Tibial artery (tissue), 4 donors: ENCODE measurements around the gene CLDN18.

ENCODE experiments used
- DNase-seq, 2 donors: peaks; one replicate each; pipeline ENCODE4 v3.0.0-alpha.2; 2019
- H3K27ac ChIP-seq, 2 donors: fragments of 200-600 bp; sonication (generic) in 1 of 2; 1 replicate in 1 of 2; 2 replicates in 1 of 2; pipeline ENCODE4 v1.5.1; 2018 to 2019; ENCODE audit warnings: mild to moderate bottlenecking in 1 of 2
- H3K27me3 ChIP-seq, 2 donors: fragments of 200-600 bp; sonication (generic) in 1 of 2; one replicate each; pipeline versions ENCODE4 v1.5.1 to v1.6.0; 2016 to 2019
- H3K36me3 ChIP-seq, 3 donors: fragments of 200-600 bp; sonication (generic) in 2 of 3; one replicate each; pipeline ENCODE4 v1.5.1; 2016 to 2019; ENCODE audit warnings: mild to moderate bottlenecking in 2 of 3
- H3K4me1 ChIP-seq, 4 donors: fragments of 200-600 bp; sonication (generic) in 2 of 4; 1 replicate in 3 of 4; 2 replicates in 1 of 4; pipeline ENCODE4 v1.5.1; 2016 to 2019
- H3K4me3 ChIP-seq, 2 donors: fragments of 200-600 bp; sonication (generic) in 1 of 2; 1 replicate in 1 of 2; 2 replicates in 1 of 2; pipeline ENCODE4 v1.5.1; 2018 to 2019; ENCODE audit warnings: mild to moderate bottlenecking in 2 of 2
- H3K9me3 ChIP-seq, 3 donors: fragments of 200-600 bp; sonication (generic) in 1 of 3; one replicate each; pipeline ENCODE4 v1.5.1; 2016 to 2019
- intact Hi-C: fragments of 100-400 bp; cut with DNase I; formaldehyde crosslinking; loops from one replicate; pipeline ENCODE4 v1.15.0; 2023; ENCODE audit warnings: low total_unique reads
- TF ChIP-seq, protein P1 (sequence below), 2 experiments: fragments of 200-600 bp in 1 of 2; fragments of 450-650 bp in 1 of 2; IDR thresholded peaks; one replicate each; pipeline ENCODE4 v1.5.1; 2017 to 2019; ENCODE audit warnings: antibody characterized with exemption in 2 of 2, mild to moderate bottlenecking in 1 of 2, moderate library complexity in 1 of 2

Gene CLDN18

DNA sequence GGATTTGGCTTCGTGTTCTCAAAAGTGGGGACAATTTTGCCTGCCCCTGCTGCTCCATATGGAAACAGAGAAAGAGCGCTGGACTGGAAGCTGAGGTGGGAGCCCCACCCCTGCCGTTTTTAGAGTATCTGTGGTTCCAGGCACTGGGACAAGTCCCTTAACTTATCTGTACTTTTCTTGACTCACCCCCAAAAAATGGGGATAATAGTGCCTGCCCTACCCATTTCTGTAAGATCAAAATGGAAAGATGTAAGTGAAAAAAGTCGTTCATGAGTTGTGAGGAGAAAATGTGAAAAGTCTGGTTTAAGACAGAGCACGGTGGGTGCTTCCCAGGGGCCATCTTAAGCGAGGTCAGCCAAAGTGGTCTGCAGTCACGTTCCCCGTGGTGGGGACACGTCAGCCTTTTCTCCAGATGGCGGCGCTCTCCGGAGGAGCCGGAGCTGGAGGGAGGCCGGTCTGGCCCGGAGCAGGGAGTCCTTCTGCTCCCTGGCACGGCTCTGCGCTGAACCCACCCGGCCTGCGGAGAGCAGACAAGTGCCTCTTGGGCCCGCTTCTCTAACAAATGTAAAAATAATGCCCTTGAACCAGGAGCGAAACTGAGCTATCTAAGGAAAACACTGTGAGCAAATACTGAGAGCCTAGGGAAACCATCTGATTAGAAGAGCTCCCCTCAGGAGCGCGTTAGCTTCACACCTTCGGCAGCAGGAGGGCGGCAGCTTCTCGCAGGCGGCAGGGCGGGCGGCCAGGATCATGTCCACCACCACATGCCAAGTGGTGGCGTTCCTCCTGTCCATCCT is at the start of gene CLDN18:
TSS of gene CLDN18 (plus strand) at position 690 of the 797 bp plus-strand sequence. CDS start at position 751, 61 bp downstream.
- Histone ChIP-seq H3K36me3 (no peaks in the 10 kb centered on the region), H3K9me3 (no peaks in the 10 kb centered on the region), H3K27ac (no peak within 1 kb of the TSS), H3K4me1 (peaks cover 0 to 9% (median 2%) of the 10 kb centered on the region in 4 donors), H3K27me3 (no peaks in the 10 kb centered on the region), H3K4me3 (no peak within 1 kb of the TSS)
- DNase-seq, result no peak
- TF ChIP-seq, protein P1, sequence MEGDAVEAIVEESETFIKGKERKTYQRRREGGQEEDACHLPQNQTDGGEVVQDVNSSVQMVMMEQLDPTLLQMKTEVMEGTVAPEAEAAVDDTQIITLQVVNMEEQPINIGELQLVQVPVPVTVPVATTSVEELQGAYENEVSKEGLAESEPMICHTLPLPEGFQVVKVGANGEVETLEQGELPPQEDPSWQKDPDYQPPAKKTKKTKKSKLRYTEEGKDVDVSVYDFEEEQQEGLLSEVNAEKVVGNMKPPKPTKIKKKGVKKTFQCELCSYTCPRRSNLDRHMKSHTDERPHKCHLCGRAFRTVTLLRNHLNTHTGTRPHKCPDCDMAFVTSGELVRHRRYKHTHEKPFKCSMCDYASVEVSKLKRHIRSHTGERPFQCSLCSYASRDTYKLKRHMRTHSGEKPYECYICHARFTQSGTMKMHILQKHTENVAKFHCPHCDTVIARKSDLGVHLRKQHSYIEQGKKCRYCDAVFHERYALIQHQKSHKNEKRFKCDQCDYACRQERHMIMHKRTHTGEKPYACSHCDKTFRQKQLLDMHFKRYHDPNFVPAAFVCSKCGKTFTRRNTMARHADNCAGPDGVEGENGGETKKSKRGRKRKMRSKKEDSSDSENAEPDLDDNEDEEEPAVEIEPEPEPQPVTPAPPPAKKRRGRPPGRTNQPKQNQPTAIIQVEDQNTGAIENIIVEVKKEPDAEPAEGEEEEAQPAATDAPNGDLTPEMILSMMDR (IDR thresholded peaks at IDR 0.05), result no peak
- intact Hi-C loops, result no loop called here

DNA sequence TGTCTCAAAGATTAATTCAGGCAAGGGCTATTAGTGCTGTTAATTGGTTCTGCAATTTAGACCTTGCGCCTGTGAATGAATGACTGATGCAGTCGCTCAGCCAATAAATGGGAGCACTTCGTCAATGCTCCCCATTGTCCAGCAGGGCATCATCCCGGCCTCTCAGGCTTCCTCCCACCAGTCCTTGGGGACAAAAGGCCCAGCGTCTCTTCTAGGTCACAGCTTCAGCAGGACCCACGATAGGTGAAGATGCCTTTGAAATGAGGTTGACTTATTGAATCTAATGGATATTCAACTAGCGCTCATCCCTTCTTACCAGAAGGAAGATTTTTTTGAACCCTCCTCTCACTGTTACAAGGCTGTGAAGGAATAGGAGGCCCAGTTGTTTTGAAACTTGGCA is 47.7 kb upstream of the CLDN18 start:
- TF ChIP-seq, protein P1 (IDR thresholded peaks at IDR 0.05), result no peak
- H3K4me3 ChIP-seq, result no peak overlapping the region
- intact Hi-C loops, result no loop called here
- no peaks in the 10 kb centered on the region for H3K27me3 ChIP-seq
- DNase-seq, result no peak
- H3K9me3 ChIP-seq, result no peaks in the 10 kb centered on the region
- no peaks in the 10 kb centered on the region for H3K36me3 ChIP-seq
- no peak overlapping the region for H3K27ac ChIP-seq
- H3K4me1 ChIP-seq, result no peaks in the 10 kb centered on the region

DNA sequence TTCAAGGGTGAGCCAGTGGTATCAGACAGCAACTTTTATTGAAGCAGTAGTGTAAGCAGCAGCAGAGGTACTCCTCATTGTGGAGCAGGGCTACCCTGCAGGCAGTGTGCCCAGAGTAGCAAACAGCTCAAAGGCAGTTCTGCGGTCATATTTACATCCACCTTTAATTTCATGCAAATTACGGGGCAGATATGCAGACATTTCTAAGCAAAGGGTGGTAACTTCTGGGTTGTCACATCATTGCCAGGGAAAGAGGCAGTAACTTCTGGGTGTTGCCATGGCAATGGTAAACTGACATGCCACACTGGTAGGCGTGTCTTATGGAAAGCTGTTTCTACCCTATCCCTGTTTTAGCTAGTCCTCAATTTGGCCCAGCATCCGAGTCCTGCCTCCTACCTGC is 46.5 kb upstream of the CLDN18 start:
- H3K9me3 ChIP-seq, result no peaks in the 10 kb centered on the region
- no peaks in the 10 kb centered on the region for H3K27me3 ChIP-seq
- intact Hi-C loops, result no loop called here
- no peaks in the 10 kb centered on the region for H3K36me3 ChIP-seq
- TF ChIP-seq, protein P1 (IDR thresholded peaks at IDR 0.05), result no peak
- no peaks in the 10 kb centered on the region for H3K4me1 ChIP-seq
- no peak overlapping the region for H3K27ac ChIP-seq
- no peak overlapping the region for H3K4me3 ChIP-seq
- no peak for DNase-seq

DNA sequence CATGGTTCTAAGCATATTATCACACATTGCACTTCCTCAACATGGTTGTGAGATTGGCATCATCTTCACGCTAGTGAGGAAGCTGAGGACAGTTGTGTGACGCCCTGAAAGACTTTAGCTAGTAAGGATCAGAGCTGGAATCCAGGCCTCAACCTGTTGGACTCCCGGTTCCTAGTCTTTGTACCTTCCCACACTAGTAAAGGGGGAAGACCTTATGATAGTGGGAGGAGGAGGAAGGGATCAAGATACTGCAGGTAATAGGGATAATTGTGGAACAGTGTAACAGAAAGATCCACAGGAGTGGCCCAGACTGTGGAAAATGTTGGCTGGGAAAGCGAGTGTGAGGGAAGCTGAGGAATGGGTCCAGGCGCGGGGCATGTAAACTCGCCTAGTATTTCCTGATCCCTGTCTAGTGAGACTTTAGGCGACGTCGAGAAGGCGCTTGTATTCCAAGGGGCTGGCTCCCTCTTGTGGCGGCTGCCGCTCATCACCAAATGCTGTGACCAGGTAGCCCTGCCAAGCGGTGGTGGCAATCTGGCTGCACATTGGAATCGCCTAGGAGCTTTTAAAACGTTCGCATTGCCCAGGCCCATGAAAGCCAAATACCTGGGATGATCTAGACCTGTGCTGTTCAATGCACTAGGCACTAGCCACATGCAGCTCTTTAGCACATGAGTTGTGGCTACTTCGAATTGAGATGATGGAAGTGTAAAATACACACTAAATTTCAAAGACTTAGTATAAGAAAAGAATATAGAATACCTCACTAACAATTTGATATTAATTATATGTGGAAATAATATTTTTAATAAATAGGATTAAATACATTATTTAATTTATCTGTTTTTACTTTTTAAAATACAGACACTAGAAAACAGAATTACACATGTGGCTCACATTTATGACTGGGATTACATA is 38.8 kb upstream of the CLDN18 start:
- intact Hi-C loops, result no loop called here
- DNase-seq, result peak; percentile 56 to 73

DNA sequence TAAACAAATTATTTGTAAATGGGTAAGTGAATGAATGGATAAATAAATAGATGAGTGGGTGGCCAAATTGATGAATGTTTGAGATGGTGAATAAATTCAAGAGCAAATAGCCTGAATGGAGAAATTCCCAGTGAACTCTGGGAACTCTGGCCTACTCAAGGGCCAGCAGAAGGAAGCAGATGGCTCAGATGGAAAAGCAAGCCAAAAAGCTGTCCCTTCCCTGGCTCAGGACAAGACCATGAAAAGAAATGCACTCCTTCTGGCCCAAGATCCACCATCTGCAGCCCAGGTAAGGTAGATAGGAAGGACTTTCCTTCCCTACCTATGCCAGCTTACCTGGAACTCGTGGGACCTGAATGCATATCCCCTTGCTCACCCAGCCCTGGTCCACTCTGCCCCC is 37.6 kb upstream of the CLDN18 start:
- Histone ChIP-seq H3K4me3 (no peak overlapping the region), H3K9me3 (no peaks in the 10 kb centered on the region), H3K27me3 (no peaks in the 10 kb centered on the region), H3K4me1 (peaks cover 0 to 3% (median 0%) of the 10 kb centered on the region in 4 donors), H3K27ac (no peak overlapping the region), H3K36me3 (no peaks in the 10 kb centered on the region)
- TF ChIP-seq, protein P1 (IDR thresholded peaks at IDR 0.05), result no peak
- DNase-seq, result no peak
- intact Hi-C loops, result no loop called here

More for the DNA sequence above, 38.8 kb upstream of the CLDN18 start:
- Histone ChIP-seq H3K4me1 (peaks cover 0 to 3% (median 0%) of the 10 kb centered on the region in 4 donors), H3K9me3 (no peaks in the 10 kb centered on the region), H3K36me3 (no peaks in the 10 kb centered on the region), H3K27me3 (no peaks in the 10 kb centered on the region), H3K4me3 (no peak overlapping the region), H3K27ac (no peak overlapping the region)
- TF ChIP-seq, protein P1 (IDR thresholded peaks at IDR 0.05), result peak; percentile 62 to 73
